ENCODE measurements around the gene DEUP1. TPM values are rescaled to one million over a fixed set of nuclear protein-coding genes. Genes with fewer than 3 reads are reported as not detected.

The DEUP1 gene
- total RNA-seq, 1 donor from 2014 or later, result not detected

- no peak overlapping the region for H3K4me3 ChIP-seq (ENCODE audit: low read depth, low read length)
- H3K36me3 ChIP-seq (ENCODE audit: control insufficient read depth, insufficient read depth, low read length), result no peaks in the 10 kb centered on the region
- no peak for TF ChIP-seq CTCF (IDR thresholded peaks at IDR 0.05; ENCODE audit: insufficient read depth, low read length, severe bottlenecking)
- no peak for DNase-seq (ENCODE audit: low read depth)
- no peaks in the 10 kb centered on the region for H3K27me3 ChIP-seq (ENCODE audit: control insufficient read depth, insufficient read depth, low read length)
- FAIRE-seq, result no peak
These were observed 63.9 kb downstream of the DEUP1 start for GRCh38 chr11:93394488-93394887.

- FAIRE-seq (no peak), DNase-seq (ENCODE audit: low read depth) (no peak)
- no peak for TF ChIP-seq CTCF (IDR thresholded peaks at IDR 0.05; ENCODE audit: insufficient read depth, low read length, severe bottlenecking)
- H3K4me3 ChIP-seq (ENCODE audit: low read depth, low read length), result no peak overlapping the region
- H3K36me3 ChIP-seq (ENCODE audit: control insufficient read depth, insufficient read depth, low read length), result no peaks in the 10 kb centered on the region
- H3K27me3 ChIP-seq (ENCODE audit: control insufficient read depth, insufficient read depth, low read length), result no peaks in the 10 kb centered on the region
These were observed 65.8 kb downstream of the DEUP1 start for GRCh38 chr11:93396316-93396715.

GRCh38 chr11:93403930-93404329, 73.4 kb downstream of the DEUP1 start:
- TF ChIP-seq CTCF (IDR thresholded peaks at IDR 0.05; ENCODE audit: insufficient read depth, low read length, severe bottlenecking), result no peak
- H3K27me3 ChIP-seq (ENCODE audit: control insufficient read depth, insufficient read depth, low read length), result no peaks in the 10 kb centered on the region
- FAIRE-seq, result no peak
- H3K4me3 ChIP-seq (ENCODE audit: low read depth, low read length), result no peak overlapping the region
- no peaks in the 10 kb centered on the region for H3K36me3 ChIP-seq (ENCODE audit: control insufficient read depth, insufficient read depth, low read length)
- no peak for DNase-seq (ENCODE audit: low read depth)

- H3K36me3 ChIP-seq (ENCODE audit: control insufficient read depth, insufficient read depth, low read length), result no peaks in the 10 kb centered on the region
- no peak overlapping the region for H3K4me3 ChIP-seq (ENCODE audit: low read depth, low read length)
- FAIRE-seq (no peak), DNase-seq (ENCODE audit: low read depth) (peak; percentile 76)
- TF ChIP-seq CTCF (IDR thresholded peaks at IDR 0.05; ENCODE audit: insufficient read depth, low read length, severe bottlenecking), result no peak
- H3K27me3 ChIP-seq (ENCODE audit: control insufficient read depth, insufficient read depth, low read length), result no peaks in the 10 kb centered on the region
These were observed 77.3 kb downstream of the DEUP1 start for GRCh38 chr11:93407777-93408401.

- FAIRE-seq (no peak), DNase-seq (ENCODE audit: low read depth) (no peak)
- TF ChIP-seq CTCF (IDR thresholded peaks at IDR 0.05; ENCODE audit: insufficient read depth, low read length, severe bottlenecking), result no peak
- Histone ChIP-seq H3K27me3 (ENCODE audit: control insufficient read depth, insufficient read depth, low read length) (no peaks in the 10 kb centered on the region), H3K36me3 (ENCODE audit: control insufficient read depth, insufficient read depth, low read length) (no peaks in the 10 kb centered on the region), H3K4me3 (ENCODE audit: low read depth, low read length) (no peak overlapping the region)
These were observed 79.9 kb downstream of the DEUP1 start for GRCh38 chr11:93410441-93410840.

GRCh38 chr11:93411705-93412104, 81.2 kb downstream of the DEUP1 start:
- Histone ChIP-seq H3K27me3 (ENCODE audit: control insufficient read depth, insufficient read depth, low read length) (no peaks in the 10 kb centered on the region), H3K4me3 (ENCODE audit: low read depth, low read length) (no peak overlapping the region), H3K36me3 (ENCODE audit: control insufficient read depth, insufficient read depth, low read length) (no peaks in the 10 kb centered on the region)
- TF ChIP-seq CTCF (IDR thresholded peaks at IDR 0.05; ENCODE audit: insufficient read depth, low read length, severe bottlenecking), result no peak
- DNase-seq (ENCODE audit: low read depth) (no peak), FAIRE-seq (no peak)
